IPS-NIHi11 (cell line): ENCODE data around the gene ZBTB20.

Experiments used
- DNase-seq: peaks from one replicate; pipeline ENCODE4 v3.0.0; 2012; ENCODE audit warnings: mixed read lengths, low spot score

Gene ZBTB20

DNA sequence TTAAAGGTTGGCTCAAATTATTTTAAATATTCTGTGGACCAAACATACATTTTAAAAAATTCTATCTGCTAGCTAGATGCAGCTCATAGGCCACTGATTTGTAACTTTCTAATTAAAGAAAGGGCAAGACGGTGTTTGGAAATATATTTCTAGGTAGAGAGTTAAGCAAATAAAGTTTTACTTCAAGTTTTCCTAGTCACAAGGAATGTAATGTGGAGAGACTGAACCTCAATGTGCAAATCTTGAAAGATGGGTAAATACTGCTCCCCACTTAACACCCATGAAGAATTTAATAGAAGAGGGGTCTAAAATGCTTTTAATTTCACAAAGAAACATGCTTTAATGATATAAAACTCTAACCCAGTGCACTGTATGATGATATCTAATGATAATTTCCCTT, 678.0 kb downstream of the ZBTB20 start:
- no peak for DNase-seq

GRCh38 chr3:114466816-114467215, 680.3 kb downstream of the ZBTB20 start:
- DNase-seq: no peak

DNA sequence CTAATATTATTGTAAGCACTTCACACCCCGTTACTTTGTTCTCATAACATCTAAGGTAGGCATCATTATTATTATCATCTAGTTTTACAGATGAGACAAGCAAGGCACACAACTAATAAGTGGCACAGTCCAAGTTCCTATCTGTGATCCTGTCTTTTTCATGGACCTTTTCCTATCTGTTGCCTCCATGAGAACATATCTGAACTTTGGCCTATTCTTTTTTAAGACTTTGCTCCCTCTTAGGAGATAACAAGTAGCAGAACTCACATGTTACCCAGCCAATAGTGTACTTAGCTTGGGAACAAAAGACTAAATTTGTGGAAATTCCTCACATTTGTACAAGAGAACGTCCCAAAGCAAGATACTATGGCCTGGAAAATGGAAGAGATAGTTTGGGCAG, 680.8 kb downstream of the ZBTB20 start:
- no peak for DNase-seq

DNA sequence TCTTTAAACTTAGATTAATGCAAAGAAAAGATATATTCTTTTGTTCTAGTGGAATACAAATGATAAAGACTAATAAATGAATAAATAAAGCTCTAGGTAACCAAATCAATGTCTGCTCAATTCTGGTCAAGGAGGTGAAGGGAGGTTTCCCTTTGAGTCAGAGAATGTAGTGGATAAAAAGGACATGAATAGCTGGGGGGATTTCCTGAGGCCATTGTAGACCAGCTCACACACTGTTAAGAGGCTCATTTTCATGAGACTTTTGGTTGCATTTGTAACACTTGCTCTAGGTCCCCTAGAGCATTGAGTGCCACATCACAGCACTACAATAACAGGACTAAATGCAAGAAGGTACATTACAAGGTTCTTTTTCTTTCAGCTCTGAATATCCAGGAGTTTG, 682.5 kb downstream of the ZBTB20 start:
- DNase-seq: no peak

- no peak for DNase-seq
Observed at GRCh38 chr3:114462750-114463149, 684.3 kb downstream of the ZBTB20 start.

DNA sequence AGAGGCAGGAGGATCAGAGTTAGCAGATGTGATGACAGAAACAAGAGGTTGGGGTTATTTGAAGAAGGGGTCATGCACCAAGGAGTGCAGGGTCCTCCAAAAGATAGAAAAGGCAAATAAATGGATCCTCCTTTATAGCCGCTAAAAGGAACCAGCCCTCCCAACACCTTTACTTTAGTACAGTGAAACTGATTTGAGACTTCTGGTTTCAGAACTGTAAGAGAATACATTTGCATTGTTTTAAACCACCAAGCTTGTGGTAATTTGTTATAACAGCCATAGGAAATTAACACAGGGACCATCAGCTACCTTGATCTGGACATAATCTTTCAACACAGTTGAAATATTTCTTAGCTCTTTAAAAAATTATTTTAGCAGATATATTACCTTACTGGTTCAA, 686.6 kb downstream of the ZBTB20 start:
- no peak for DNase-seq

DNA sequence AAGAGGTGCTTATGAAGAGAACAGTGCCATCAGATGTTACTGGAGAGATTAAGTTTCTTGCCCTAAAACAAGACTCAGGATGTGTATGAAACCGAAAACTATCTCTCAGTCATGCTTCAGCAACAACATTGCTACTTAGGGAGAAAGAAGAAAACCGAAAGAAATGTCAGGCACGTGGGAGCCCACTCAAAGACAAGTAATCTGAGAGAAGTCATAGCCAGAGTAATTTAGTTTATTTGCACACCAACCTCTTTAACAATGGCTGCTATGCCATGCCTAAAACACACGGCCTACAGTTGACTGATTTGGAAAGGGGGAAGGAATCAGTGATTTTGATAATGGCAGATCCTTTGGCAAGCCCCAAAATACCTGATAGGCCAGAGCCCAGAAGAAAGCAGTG, 690.3 kb downstream of the ZBTB20 start:
- no peak for DNase-seq

- DNase-seq: no peak
Observed at GRCh38 chr3:114455432-114455831, 691.7 kb downstream of the ZBTB20 start.

DNA sequence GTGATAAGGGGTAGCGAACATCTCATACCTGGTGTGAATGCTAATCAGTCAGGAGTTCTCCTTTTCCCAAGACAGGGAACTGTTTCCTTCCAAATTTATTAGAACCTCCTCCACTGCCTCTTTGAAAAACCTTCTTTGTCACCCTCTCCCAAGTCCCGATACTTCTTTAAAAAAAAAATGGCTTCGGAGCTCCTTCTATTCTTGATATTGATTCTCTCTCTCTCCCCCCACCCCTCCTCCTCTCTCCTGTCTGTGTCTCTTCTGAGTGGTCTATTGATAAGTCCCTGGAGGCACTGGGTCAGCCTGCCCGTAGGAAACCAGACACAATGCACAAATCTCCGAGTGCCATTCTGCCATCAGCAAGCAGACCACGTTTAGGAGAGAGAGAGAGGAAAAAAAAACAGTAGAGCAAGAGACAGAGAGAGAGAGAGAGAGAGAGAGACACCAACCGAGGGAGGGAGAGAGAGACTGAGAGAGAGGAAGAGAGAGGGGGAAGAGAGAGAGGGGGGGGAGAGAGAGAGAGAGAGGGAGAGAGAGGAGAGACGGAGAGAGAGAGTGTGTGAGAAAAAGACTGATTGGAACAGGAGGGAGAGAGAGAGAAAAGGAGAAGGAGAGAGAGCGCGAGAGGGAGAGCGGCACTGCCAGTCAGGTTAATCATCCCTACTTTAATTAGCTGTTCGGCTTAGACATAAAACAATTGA, 692.4 kb downstream of the ZBTB20 start:
- DNase-seq: no peak

GRCh38 chr3:114453361-114453780, 693.7 kb downstream of the ZBTB20 start:
- no peak for DNase-seq

GRCh38 chr3:114452937-114453336, 694.2 kb downstream of the ZBTB20 start:
- DNase-seq: no peak

GRCh38 chr3:114452256-114452655, 694.8 kb downstream of the ZBTB20 start:
- DNase-seq: no peak

DNA sequence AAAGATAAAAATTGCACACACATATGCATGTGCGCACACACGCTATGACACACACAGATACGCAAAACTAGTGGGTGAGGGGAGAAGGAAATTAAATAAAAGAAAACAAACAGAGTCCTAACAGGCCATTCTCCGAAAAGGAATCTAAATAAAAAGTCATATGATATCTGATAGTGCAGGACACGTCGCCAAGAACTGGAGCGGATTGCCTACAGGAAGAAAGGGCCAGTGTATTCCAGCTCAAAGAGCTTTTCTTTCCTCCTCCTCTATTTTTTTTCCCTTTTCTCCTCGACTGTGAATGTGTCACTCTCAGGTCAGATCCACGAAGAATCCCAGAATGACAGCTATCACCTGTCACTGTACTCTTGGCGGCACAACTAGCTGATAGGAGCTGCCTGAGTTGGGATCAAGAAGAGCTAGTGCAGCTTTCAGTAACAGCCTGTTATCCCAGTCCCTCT, 695.5 kb downstream of the ZBTB20 start:
- no peak for DNase-seq

GRCh38 chr3:114451051-114451451, 696.0 kb downstream of the ZBTB20 start:
- DNase-seq: no peak

DNA sequence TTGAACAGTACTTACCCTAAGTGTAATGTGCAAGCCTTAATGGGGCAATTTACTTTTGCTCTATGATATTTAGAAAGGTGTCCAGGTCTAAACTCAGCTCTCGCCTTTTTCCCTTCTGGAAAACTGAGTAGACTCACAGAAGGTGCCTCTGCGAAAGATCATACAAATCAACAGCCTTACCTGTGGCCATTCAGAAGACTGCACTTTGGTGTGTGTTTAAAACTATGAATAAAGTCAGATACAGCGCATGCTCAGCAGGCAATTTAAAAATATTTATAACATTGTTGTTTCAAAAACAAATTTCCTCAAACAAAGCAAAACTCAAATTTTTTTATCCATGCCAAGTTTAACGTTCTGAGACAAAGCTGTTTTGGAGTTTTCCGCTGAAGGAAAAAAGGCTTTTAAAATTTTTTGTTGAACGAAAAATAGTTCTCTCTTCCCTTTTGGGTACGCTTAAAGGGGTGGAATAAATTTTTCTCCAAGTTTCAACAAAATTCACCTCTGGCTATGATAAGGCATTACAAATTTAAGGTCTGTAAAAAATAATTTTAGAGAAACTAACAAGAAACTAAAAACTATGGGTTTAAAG, 697.0 kb downstream of the ZBTB20 start:
- DNase-seq: no peak

DNA sequence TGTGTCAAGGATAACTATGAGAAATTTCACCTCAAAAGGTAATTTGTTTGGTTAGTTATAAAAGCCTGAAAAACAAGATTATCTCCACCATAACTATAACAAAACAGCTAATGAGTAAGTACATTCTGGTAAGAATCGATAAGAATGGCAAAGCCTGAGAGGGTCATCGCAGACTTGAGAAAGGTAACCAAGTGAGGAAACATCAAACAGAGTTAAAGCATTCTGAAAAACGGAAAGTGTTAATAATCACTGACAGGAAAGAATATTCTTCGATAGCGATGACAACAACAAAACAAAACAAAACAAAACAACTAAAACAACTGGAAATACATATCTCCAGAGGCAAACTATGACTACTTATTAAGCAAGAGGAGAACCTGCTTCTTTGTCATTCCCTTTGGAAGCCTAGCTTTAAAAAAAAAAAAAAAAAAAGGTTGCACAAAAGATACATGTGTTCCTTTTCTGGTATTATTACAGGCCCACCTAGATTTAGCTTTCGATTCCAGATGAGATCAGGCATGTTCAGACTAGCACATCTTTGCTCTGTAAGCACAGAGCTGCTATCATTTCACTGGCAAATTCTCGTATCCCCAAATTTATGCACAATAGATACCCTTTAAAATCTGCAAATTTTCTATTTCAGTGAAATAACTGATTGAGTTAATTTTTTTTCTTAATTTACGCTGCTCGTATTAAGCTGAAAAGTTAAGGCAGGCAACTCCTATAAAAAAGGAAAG, 697.6 kb downstream of the ZBTB20 start:
- no peak for DNase-seq

DNA sequence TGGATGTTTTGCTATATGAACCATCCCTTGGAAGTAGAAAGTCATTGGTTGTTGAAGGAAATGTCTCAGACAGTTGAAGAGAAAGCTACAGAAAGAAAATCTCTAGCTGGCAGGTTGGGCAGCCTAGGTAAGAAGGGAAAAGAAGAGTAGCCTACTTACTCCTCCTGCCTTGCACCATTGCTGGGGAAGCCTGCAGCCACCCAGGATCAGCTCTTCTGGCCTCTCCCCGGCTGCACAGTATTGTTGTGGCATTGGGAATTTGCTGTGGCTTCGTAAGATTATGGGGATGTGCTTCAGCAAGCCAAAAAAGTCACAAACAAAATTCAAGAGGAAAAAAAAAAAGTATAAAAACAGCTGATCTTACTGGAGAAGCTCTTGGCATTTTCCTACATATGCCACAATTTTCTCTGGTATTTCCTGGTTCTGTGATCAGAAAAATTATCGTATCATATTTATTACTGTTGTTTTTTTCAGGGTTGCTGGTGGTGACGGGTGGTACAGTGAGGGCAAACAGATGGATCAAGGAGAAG, 699.1 kb downstream of the ZBTB20 start:
- DNase-seq: no peak

DNA sequence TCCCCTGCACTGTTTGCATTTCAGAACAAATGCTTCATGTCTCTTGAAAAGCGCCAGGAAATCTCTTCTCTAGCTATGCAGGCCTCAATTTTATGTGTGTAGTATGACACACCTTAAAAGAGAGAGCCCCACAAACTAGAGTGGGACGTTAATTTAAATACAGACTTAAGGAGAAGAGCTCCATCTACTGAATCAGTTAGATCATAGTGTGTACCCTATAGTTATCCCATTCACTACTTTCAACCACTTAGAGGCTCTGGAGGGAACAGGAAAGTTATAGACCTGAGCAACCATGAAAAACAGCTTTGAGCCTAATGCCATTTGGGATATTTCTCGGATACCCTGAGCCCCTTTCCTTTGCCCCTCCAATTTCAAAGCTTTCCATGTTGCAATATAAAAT, 699.5 kb downstream of the ZBTB20 start:
- DNase-seq: no peak

DNA sequence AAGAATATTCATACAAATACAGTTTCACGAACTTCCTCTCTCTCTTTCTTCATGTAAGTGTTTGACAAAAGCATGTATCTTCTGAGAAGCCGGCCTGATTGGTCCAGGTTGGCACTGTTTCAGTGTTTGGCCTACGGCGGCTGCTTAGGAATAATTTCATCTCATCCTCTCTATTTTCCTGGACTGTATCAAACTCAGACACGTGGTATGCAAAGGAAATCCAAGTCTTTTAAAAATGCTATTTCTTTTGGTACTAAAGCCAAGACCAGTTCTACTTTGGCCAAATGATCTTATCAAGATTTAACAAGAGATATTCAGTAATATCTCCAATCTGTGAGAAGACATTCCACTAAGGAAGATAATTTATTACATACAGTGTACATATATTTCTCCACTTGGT, 700.5 kb downstream of the ZBTB20 start:
- DNase-seq: no peak

- DNase-seq: no peak
Observed at GRCh38 chr3:114445233-114445632, 701.9 kb downstream of the ZBTB20 start.

DNA sequence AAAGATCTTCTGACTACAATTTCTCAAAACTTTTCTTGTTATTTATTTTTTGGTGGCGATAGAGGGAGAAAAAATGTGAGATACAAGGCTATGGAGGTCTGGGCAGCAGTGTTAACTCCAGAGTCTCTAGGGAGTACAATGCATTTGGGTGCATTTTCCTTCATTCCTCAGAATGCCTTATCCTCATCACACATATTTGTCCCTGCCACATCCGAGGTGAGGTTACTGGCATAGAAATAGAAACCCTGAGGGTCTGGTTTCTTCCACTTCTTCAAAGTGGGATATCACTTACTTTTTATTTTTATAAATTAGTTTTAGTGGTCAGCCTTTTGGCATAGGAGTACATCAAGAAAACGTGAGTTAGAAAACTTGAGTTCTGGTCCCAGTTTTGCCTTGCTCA, 702.9 kb downstream of the ZBTB20 start:
- DNase-seq: no peak

DNA sequence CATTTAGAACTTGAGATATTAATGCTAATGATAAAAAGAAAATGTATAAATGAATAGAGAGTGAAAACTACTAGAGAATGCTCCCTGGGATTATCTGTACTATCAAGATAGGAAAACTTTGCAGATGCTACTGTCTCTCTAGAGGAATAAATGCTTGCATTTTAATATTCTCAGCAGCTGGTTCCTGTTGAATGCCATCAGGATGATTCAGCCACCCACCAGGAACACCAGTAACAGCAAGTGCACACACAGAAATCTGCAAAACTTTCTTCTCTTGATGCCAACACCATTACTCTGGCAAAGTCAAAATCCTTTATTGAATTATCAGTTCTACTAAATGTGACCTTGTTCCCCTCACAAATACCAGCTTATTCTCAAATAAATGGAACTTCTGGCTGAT, 704.8 kb downstream of the ZBTB20 start:
- no peak for DNase-seq

DNA sequence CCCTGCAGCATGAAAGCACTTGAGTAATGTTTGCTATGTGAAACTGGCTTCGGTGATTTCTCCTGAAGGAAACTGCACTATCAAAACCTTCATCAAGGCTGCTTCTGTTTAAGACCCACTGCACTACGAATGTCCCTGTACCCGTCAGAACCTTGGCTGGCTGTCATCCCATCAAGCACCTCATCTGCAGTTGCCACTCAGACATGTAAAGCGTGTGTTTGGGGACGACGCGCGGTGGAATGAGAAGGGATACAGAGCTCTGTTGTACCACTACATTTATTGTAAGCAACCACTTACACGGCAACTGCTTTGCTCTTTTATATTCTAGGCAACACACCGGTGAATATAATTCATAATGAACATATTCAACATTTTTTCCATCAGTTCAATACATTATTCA, 705.7 kb downstream of the ZBTB20 start:
- DNase-seq: no peak
